MM.1S (cell line): ENCODE measurements around the gene CEP290.
"Not testable (repeated sequence)": the region's sequence is repeated elsewhere in the genome, so short reads cannot be mapped to it uniquely, and the experiment has no call there.

Source experiments
- EZH2phosphoT487 ChIP-seq: fragments of 300-600 bp; sonication (generic); IDR thresholded peaks from 2 replicates; pipeline ENCODE4 v1.6.1; 2018; ENCODE audit warnings: antibody characterized with exemption, low read length
- TF ChIP-seq, protein P1 (sequence below): fragments of 300-600 bp; sonication (generic); IDR thresholded peaks from 2 replicates; pipeline ENCODE4 v1.5.1; 2016; ENCODE audit warnings: antibody characterized with exemption, low read length, mixed read lengths

DNA sequence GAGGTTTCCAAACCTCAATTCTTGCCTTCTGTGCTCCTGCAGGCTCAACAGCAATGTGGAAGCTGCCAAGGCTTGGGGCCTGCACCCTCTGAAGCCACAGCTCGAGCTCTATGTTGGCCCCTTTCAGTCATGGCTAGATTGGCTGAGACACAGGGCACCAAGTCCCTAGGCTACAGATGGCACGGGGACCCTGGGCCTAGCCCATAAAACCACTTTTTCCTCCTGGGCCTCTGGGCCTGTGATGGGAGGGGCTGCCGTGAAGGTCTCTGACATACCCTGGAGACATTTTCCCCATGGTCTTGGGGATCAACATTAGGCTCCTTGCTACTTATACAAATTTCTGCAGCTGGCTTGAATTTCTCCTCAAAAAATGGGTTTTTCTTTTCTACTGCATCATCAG, 110.7 kb downstream of the CEP290 start:
- TF ChIP-seq, protein P1, sequence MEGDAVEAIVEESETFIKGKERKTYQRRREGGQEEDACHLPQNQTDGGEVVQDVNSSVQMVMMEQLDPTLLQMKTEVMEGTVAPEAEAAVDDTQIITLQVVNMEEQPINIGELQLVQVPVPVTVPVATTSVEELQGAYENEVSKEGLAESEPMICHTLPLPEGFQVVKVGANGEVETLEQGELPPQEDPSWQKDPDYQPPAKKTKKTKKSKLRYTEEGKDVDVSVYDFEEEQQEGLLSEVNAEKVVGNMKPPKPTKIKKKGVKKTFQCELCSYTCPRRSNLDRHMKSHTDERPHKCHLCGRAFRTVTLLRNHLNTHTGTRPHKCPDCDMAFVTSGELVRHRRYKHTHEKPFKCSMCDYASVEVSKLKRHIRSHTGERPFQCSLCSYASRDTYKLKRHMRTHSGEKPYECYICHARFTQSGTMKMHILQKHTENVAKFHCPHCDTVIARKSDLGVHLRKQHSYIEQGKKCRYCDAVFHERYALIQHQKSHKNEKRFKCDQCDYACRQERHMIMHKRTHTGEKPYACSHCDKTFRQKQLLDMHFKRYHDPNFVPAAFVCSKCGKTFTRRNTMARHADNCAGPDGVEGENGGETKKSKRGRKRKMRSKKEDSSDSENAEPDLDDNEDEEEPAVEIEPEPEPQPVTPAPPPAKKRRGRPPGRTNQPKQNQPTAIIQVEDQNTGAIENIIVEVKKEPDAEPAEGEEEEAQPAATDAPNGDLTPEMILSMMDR: not testable (repeated sequence)
- TF ChIP-seq EZH2phosphoT487: not testable (repeated sequence)
